Medulla oblongata (tissue), 1 donor: ENCODE measurements around the gene ZNF672.
"Not testable (repeated sequence)": the region's sequence is repeated elsewhere in the genome, so short reads cannot be mapped to it uniquely, and the experiment has no call there.

Experiments
- DNase-seq: peaks from one replicate; pipeline ENCODE4 v3.0.0-alpha.2; 2015; ENCODE audit errors: extremely low spot score

ZNF672 gene

DNA sequence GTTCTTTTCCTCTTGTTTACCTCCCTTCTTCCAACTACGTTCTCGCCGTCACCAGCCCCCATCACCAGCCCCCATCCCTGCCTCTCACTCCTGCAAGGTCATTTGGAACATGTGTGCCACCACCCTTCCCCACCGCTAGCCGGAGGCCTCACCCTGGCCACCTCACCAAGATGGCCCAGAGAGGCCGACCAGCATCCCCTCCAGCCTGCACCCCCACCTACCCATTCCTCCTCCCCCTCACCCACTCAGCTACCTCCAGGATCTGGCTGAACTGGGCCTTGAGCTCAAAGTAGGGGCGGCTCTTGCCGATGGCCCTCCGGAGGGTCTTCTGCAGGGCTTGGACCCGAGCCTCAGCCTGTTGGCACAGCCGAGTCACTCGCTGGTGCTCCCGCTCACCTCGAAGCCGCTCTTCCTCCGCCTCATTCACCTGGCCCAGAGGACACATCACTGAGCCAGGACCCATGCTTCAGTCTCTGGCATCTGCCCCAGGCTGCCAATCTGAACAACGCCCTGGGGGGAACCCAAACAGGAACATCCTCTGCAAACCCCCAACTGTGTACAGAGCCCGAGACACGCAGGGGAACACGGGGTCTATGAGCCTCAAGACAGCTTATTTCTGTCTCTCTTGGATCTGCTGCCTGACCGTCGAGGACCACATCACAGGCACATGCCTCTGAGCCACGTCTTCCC, 25.1 kb upstream of the ZNF672 start:
- no peak for DNase-seq

DNA sequence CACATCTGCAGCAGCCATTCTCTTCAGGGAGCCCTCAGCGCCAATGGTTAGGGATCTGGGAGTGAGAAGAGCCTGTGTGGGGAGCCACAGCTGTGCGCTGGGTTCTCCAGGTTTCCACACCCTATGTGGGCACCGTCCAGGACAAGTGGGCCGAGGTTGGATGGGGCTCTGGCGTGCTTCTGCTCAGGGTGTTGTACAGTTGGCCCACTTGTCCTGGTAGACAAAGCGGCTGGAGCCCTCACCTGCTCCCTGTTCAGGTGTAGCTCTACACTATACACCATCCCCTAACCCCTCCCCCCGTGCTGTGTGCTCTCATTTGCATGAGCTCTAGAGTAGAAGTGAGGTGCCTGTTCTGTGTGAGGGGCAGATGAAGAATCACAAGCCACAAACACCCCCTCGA, 24.5 kb upstream of the ZNF672 start:
- DNase-seq = no peak

DNA sequence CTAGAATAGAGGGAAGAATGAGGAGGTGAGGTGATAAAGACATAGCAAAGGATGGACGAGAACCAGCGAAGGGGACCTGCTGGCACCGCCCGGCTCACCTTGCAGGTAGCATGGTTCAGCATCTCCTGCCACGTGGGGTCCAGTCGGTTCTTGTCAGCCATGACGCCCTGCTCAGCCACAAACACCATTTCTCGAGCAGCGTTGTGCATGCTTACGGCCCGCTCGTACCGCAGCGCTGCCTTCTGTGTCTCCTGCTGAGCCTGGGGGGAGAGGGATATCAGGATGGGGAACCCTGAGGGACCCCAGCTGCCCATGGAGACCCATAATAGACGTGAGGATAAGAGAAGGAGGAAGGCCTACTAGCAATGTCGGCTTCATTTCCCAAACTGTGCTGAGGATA, 23.7 kb upstream of the ZNF672 start:
- no peak for DNase-seq

DNA sequence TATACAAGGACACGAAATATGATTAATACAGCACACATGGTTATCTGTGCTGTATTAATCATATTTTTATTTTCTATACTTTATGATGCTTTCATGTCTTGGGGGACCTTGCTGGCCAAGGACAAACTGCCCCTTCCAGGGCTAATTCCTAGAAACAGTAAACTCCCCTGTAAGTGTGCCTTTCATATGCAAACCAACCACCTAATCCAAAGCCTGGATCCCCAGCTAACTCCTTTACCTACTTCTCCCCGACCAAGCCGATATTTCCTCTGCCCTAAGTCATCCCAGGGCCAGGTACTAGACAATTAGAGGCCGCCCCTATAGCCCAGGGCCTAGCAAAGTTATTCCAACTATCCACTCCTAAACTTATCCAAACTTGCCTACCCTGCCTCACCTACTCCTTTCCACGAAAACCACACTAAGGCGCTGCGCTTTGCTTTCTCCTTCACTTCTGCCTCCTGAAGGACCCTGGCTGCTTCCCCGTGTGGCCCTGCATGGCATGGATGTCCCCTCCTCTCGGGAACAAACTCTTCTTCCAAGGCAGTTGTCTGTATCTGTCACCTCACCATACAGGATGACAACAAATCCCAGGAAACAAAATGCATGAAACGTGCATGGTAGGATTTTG, 22.5 kb upstream of the ZNF672 start:
- DNase-seq = no peak

DNA sequence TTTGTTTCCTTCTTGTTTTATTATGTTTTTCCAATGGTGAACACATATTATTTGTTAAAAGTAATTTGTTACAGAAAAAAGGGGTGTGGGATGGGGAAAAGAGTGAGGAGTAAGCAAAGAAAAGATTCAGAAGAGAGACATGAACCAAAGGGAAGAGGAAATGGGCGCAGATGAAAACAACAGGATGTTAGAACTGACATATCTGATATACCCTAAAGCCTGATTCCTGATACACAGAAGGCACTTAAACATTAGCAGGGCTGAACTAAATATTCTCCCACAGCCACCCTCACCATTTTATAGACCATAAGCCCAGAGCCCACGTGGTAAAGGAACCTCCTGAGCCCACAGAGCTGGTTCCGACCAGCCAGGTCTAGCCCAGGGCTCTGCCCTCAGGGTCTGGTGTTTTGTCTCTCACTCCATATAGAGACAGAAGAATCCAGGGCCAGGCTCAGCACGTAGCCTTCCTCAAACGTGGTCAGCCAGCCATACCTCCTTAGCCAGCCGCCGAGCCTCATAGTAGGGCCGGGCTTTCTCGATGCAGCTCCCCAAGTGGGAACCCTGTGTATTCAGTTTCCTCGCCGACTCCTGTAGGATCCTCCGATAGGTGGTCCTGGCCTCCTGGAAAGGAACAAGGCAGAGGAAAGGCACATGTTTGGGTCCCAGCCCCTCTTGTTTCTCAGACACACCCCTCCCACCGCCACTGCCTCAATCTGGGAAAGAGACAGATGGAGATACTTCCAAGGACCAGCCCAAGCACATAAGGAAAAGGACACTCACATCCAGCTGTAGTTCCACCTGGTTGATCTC, 21.8 kb upstream of the ZNF672 start:
- DNase-seq = no peak

DNA sequence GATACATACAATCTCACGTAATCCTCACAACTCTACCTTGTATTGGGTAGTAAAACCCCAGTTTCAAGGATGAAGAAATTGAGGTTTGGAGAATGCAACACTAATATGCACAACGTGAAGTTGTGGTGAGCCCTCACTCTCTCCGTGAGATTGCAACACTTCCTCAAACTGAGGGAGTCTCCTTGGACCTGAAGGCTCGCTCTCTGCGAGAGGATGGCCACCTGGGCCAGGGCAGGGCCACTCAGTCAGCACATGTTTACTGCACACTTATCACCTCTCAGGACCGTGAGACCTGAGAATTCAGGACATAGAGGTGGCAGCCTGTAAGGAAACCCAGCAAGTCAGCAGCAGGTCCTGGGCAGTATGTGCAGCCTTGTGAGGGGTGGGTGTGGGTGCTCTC, 21.0 kb upstream of the ZNF672 start:
- no peak for DNase-seq

DNA sequence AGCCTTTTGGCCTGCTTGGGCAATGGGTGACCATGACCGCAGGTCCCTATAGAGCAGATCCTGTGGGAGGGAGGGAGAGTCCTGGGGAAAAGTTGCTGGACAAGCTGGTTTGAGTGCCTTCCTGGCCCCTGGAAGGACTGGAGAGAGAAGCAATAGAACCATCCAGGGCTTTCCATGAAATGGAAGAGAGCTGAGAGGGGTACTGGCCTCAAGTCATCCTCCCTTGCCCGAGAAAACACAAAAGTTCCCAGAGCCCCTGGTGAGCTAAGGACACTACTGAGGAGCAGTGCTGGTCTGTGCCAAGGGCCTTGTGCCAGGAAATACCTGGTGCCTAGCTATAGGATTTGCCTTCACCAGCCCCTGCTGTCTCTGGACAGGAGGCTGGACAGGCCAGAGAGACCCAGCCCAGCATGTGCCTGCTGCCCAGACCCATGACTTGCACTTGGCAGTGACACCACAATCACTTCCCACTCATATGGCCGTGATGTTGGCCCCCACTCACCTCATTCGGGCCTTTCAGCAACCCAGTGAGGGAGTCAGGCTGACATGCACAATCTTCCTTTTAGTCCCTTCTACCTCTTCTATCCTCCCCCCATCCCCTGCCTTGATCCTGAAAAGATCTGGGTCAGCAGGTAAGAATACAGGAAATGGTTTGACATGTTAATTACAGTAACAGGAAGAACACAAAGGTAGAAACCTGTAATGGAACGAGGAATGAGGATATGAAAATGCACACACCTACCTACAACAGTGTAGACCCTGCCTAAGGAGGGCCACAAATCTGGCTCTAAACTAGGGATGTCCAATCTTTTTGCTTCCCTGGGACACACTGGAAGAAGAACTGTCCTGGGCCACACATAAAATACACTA, 19.3 kb upstream of the ZNF672 start:
- DNase-seq = no peak

DNA sequence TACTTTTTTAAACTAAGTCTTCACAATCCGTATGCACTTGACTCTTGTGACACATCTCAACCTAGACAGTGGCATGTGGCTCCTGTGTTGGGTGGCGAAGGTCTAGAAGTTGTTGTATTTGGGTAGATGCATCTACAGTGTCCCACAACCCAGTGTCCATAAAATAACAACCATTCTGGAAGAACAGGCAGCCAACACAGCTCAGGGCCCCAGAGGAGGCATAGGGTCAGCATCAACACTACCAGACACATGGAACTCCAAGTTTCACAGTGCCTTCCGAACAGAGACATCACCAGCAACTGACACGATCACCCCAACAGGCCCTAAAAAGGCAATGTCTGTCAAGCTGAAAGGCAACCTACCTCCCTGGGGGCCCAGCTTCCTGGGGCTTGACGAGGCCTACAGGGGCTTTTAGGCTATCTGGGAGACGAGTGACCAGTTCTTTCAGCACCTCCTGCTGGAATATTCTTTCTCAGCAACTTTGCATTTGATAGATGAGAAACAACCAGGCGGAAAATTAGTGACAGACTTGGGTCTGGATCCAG, 17.9 kb upstream of the ZNF672 start:
- DNase-seq = no peak

DNA sequence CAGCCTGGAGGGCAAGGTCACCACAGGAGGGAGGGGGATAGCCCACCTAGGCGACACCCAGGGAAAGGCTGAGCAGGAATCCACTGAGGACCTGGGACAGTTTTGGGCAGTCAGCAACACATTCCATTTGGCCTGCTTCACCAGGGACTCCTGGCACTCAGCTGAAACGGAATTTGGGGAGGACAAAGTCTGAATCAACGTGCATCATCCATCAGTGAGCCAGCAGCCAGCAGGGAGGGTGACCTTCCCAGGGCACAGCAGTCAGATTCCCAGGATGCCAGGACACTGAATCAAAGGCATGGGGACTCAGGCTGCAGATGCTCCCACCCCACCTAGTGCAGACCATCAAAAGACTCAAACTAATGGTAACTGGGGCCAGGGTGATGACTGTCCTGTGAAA, 16.9 kb upstream of the ZNF672 start:
- no peak for DNase-seq

DNA sequence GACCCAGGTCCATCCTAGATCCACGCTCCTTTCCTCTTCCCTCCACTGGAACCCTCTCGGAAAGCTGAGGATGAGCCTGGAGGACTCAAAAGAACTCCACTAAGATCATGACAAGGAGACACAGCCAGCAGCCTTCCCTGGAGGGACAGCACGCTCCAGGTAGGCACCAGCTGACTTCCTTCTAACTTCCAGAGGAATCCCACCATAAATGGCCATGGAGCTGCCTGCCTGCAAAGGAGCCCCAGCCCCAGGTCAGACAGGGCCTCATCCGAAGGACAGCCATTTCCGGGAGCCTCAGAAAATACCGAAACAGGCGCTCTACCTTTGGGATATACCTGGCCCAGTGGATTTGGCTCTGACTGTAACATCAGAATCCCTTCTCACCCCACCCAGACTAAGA, 16.4 kb upstream of the ZNF672 start:
- DNase-seq = no peak

DNA sequence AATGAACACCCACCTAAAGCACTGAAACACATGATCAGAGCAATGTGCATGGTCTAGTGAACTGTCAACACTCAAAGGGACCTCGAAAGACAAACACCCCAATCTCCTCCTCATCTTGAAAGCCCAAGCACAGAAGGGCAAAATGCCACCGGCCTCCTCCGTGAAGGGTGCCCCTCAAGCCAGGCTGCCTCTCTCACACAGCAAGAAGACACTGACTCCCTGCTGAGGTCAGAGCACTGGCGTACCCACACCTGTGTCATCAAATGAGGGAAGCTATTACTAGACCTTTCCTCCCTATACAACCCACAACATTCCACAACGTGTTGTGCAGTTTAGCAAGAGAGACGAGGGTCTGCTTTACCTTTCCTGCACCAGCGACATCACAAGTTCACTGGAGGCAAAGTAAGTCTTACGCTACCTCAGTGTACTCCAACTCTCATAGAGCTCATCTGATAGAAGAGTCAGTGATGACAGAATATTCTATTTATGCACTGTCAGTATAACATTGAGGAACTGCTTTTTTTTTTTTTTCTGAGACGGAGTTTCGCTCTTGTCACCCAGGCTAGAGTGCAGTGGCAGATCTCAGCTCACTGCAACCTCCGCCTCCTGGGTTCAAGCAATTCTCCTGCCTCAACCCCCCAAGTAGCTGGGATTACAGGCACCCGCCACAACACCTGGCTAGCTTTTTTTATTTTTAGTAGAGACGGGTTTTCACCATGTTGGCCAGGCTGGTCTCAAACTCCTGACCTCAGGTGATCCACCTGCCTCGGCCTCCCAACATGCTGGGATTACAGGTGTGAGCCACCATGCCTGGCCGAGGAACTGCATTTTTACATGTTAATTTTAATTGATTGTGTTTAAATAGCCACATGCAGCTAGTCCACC, 15.6 kb upstream of the ZNF672 start:
- DNase-seq = no peak

DNA sequence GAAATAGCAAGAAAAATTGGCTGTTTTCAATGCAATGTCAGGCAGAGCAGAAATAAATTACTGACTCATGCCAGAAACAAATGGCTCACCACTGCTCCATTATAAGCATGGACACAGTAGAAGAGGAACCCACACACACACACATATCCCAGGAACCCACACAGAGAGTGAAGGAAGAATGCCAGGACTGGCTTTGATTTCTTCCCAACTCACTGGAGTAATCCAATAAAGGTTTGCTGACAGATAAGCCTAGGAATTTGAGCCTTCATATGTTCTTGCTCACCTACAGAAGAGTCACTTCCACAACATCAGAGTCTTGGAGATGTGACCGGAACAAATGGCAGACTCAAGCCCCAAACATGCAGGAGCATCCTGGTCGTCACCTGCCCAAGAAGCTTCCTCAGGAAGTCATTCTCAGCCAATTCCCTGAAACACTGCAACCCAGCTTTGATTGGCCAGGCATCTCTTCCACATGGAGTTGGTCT, 14.5 kb upstream of the ZNF672 start:
- DNase-seq = no peak

DNA sequence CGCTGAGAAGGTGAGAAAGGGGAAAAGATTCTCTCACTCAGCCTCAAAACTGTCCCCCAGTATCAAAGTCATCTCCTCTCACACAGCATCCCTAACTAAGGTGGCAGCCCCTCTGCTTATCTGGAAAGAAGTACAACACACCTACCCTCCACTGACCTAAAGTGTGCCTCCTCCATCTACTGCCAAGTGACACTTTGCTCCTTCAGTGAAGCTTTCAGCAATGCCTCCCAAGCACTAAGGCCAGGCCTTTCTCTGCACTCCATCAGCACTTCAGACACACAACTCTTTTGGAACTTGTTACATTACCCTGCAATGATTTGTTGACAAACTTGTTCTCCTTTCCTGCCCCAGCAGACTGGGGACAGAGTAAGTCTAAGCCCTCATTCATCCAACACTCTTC, 13.7 kb upstream of the ZNF672 start:
- DNase-seq = no peak

DNA sequence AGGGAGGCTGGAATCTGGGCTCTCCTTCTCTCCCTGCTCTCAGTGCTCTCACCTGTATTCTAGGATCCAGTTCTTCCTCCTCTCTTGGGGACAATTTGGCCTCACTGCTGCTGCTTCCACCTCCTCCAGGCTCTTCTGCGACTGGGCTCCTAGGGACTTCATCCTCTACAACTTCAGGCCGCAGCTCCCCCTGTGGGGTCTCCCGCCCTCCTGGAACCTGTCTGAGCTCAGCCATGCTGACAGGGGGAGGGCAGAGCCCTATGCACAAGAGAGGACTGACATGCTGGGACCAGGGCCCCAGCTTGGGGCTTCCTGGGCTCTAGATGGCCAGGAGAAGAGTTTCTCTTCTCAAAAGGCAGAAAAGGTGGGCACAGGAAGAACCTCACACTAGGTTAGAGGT, 13.3 kb upstream of the ZNF672 start:
- DNase-seq = no peak

DNA sequence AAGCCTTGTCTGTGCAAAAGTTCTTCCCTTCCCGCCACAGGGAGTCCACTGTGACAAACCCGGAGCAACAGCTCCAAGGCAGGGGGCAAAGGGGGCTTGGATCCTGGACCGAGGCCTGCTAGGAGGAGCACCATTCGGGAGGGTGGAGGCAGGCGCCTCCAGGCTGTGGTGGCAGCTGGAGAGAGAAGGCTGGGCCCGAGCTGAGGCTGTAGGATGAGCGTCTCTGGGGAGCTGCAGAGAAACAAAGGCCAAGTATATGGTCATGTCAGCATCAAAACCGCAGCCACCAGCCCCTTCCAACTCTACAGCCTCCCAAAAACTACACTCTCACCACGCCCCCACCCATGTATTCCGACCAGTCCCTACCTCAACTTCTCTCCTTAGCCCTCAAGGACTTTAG, 12.9 kb upstream of the ZNF672 start:
- DNase-seq = no peak

DNA sequence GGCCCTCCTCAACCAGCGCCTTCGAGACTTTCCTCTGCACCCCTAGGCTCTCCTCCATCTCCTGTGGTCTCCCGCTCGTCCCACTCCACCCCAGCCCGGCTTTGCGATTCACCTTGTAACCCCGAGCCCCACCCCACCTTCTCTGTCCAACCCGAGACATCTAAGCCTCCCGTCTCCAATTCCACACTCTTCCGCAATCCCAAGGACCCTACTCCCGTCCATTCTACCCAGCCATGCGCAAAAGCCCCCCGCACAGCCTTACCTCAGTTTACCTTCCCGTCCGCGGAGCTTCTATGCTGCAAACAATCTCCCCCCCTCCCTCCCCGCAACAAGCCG, 12.5 kb upstream of the ZNF672 start:
- no peak for DNase-seq

DNA sequence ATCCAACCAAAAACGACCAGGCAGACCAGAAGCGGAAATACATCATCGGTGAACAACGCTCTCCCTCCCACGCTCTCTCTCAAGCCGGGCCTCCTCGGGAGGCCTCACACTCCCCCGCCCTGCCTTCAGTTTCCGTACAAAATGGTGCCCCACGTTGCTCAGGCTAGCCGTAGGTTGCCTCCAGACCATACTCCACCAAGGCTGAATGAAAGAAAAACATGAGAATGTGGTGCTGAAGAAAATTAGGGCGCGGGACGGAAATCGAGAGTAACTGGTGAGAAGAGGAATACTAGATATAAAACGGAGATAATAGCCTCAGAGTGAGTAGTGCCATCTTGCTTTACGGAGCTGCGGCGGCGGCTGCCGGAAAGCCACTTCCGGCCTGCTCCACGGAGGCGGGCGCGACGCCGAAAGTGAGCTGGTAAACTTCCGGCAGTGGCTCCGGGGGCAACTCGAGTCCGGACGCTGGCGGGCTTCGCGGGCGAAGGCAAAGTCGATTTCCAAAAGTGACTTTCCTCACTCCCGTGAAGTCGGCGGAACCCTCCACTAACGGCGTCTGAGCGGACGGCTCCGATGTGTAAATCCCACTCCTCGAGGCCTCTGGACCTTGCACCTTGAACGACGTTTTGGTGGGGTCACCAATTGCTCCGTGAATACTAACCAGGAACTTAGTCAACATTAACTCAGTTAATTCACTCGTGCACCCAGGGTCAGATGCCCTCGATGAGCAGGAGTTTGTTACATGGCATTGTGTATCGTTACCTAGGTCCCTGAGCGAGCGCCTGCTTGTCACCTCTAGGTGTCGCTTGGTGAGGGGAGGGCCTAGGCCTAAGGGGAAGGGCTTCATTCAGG, 11.9 kb upstream of the ZNF672 start, which contains the start of gene SH3BP5L:
SH3BP5L (minus strand) TSS at position 7 of the 852 bp plus-strand sequence. CDS start 980 bp downstream, outside the sequence.
- DNase-seq = peak; percentile 99

DNA sequence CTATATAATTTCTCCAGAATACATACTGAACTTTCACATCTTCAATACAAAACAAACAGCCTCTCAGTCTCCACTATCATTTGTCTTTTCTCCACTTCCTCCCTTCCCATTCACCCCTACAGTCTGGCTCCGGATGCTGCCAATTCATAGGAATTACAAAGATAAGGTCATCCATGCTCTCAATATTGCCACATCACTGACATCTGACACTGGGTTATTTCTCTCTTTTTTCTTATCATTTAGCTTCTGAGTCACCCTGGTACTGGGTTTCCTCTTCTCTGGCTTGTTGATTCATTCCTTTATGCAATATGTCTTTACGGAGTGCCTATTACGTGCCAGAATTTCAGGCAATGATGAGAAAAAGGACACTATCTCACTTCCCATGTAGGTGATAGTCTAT, 9.2 kb upstream of the ZNF672 start:
- DNase-seq = no peak

DNA sequence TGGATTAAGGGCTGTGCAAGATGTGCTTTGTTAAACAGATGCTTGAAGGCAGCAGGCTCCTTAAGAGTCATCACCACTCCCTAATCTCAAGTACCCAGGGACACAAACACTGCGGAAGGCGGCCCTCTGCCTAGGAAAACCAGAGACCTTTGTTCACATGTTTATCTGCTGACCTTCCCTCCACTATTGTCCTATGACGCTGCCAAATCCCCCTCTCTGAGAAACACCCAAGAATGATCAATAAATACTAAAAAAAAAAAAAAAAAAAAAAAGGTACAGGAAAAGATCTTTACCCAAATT, 7.4 kb upstream of the ZNF672 start:
- not testable (repeated sequence) for DNase-seq

DNA sequence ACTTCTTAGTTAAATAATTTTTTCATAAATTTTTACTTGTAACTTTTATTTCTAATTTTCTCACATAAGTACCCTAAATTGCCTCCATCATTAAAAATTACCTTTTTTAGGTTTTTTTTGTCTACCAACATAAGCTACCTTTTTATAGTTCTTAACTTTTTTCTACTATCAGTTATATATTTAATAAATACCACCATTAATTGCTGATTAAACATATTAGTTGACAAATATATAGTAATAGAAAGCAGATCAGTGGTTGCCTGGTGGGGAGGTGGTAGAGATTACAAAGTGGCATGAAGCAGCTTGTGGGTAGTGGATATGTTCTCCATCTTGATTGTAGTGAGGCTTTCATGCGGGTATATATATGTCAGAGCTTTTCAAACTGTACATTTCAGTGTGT, 6.2 kb upstream of the ZNF672 start:
- DNase-seq = no peak
